ENCODE measurements around the gene SDHB. TPM values are rescaled to one million over a fixed set of nuclear protein-coding genes. Genes with fewer than 3 reads are reported as not detected.

Gene SDHB
- 98.7 to 108 TPM (median 102 TPM) in 5 replicates for total RNA-seq (2022; extraction: Qiagen RNA extraction)

GRCh38 chr1:17053685-17054410 lies at the start of gene SDHB:
SDHB (minus strand) TSS chr1:17054032; CDS start chr1:17054019, 13 bp downstream.

GRCh38 chr1:17011439-17012307 lies 42.2 kb downstream of the SDHB start, which contains the start of gene ATP13A2:
ATP13A2 (minus strand) TSS chr1:17011928; CDS start chr1:17011738, 190 bp downstream.

GRCh38 chr1:16980473-16981268 lies 73.2 kb downstream of the SDHB start, which contains the start of gene MFAP2:
MFAP2 (minus strand) TSS chr1:16980620; CDS start chr1:16978273, 2,347 bp downstream.

Other genes starting within 250 kb of the SDHB start
- 4.0 to 44.9 TPM (median 4.2 TPM) in 4 of 5 replicates, not detected in the other for gene RNU1-2, start 158.1 kb downstream of the SDHB start, total RNA-seq (2022; extraction: Qiagen RNA extraction)
- 6.4 to 9.6 TPM (median 7.0 TPM) in 5 replicates for gene CROCC, start 132.1 kb downstream of the SDHB start, total RNA-seq (2022; extraction: Qiagen RNA extraction)
- 0.85 to 1.4 TPM (median 0.93 TPM) in 5 replicates for gene MFAP2, start 73.4 kb downstream of the SDHB start, total RNA-seq (2022; extraction: Qiagen RNA extraction)
- gene ATP13A2, start 42.1 kb downstream of the SDHB start, total RNA-seq (2022; extraction: Qiagen RNA extraction) = 25.3 to 30.5 TPM (median 28.1 TPM) in 5 replicates
- gene PADI2, start 65.4 kb upstream of the SDHB start, total RNA-seq (2022; extraction: Qiagen RNA extraction) = 0.84 to 1.2 TPM (median 0.98 TPM) in 5 replicates
- 1.0 to 1.4 TPM (median 1.1 TPM) in 5 replicates for gene PADI1, start 151.1 kb upstream of the SDHB start, total RNA-seq (2022; extraction: Qiagen RNA extraction)
- gene PADI3, start 195.1 kb upstream of the SDHB start, total RNA-seq (2022; extraction: Qiagen RNA extraction) = 0.71 to 1.0 TPM (median 0.84 TPM) in 5 replicates